Measurements from ENCODE around the gene EIF5.

DNA sequence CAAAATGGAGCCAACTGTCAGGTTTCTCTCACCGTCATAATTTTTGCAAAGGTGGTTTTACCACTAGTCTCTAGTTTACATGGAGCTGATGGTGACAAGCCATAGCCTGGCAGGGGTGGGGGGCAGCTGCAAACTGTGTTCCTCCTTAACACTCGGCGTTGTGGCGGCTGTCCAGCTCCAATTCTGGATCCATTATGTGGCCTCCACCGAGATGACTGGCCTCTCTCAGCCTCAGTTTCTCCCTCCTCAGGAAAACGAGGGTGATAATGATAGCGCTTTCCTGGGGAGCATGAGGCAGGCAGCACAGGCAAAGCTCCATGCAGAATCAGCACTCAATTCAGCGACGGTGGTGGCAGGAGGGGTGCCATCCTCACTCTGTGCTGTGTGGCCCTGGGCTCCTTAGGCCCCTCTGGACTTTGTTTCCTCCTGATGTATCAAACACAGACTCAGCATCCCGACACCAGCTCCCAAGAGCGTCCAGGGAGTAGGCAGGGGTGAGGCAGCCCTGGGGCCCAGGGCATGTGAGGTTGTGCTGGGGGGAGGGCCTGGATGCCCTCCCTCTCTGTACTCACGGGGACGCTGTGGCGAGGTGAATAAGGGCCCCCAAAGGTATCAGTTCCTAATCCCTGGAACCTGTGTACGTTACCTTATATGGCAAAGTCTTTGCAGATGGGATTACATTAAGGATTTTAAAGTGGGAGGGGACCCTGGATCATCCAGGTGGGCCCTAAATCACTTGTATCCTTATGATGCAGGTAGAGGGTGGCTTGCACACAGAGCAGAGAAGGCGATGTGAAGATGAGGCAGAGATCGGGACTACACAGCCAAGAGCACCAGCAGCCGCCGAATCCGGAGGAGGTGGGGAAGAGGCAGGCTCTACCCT is 46.8 kb upstream of the EIF5 start:
- no peak for TF ChIP-seq CTCF (IDR thresholded peaks at IDR 0.05; ENCODE audit: low read depth, low read length, poor library complexity, severe bottlenecking)
- no peak for TF ChIP-seq EZH2phosphoT487 (IDR thresholded peaks at IDR 0.05; ENCODE audit: borderline replicate concordance, low read length)
